ACC112 (cell line): Measurements from ENCODE around the gene SLC25A25.

ENCODE experiments used
- H2AFZ ChIP-seq: fragments of 200-600 bp; sonication (generic); one replicate; pipeline ENCODE4 v1.6.0; 2017; ENCODE audit warnings: antibody characterized with exemption, low read length; ENCODE audit not compliant: unreplicated experiment
- H3K27ac ChIP-seq: fragments of 200-600 bp; sonication (generic); 2 replicates; pipeline ENCODE4 v1.5.1; 2014; ENCODE audit warnings: low read depth, mild to moderate bottlenecking, antibody characterized with exemption, low read length, moderate library complexity
- H3K27me3 ChIP-seq: fragments of 200-600 bp; sonication (generic); 2 replicates; pipeline ENCODE4 v1.6.1; 2014; ENCODE audit warnings: mild to moderate bottlenecking, antibody characterized with exemption, low read length, moderate library complexity, mixed read lengths; ENCODE audit not compliant: insufficient read depth
- H3K36me3 ChIP-seq: fragments of 200-600 bp; sonication (generic); 2 replicates; pipeline ENCODE4 v1.6.1; 2016; ENCODE audit warnings: mild to moderate bottlenecking, antibody characterized with exemption, low read length, moderate library complexity, mixed read lengths; ENCODE audit not compliant: insufficient read depth
- H3K4me1 ChIP-seq: fragments of 200-600 bp; sonication (generic); one replicate; pipeline ENCODE4 v1.6.1; 2016; ENCODE audit warnings: low read length, mixed read lengths; ENCODE audit not compliant: insufficient read depth, unreplicated experiment, control insufficient read depth
- H3K4me3 ChIP-seq: fragments of 200-600 bp; sonication (generic); 2 replicates; pipeline ENCODE4 v1.5.1; 2014; ENCODE audit warnings: mild to moderate bottlenecking, low read depth, low read length
- H3K79me2 ChIP-seq: fragments of 200-600 bp; sonication (generic); one replicate; pipeline ENCODE4 v1.6.0; 2016; ENCODE audit warnings: low read length; ENCODE audit not compliant: control insufficient read depth, unreplicated experiment, insufficient read depth

The SLC25A25 gene

GRCh38 chr9:128114326-128115186, 46.5 kb downstream of the SLC25A25 start:
- Histone ChIP-seq H3K27ac (no peak overlapping the region), H3K4me3 (no peak overlapping the region), H3K36me3 (peaks cover 4% of the 10 kb centered on the region; the same call in 1 of the 2 replicates), H3K27me3 (no peaks in the 10 kb centered on the region), H2AFZ (no peak overlapping the region), H3K79me2 (no peaks in the 10 kb centered on the region), H3K4me1 (no peaks in the 10 kb centered on the region)

GRCh38 chr9:128115187-128116103, 47.4 kb downstream of the SLC25A25 start:
- H3K36me3 ChIP-seq, result peaks cover 4% of the 10 kb centered on the region; the same call in 1 of the 2 replicates
- no peaks in the 10 kb centered on the region for H3K27me3 ChIP-seq
- no peak overlapping the region for H2AFZ ChIP-seq
- no peak overlapping the region for H3K4me3 ChIP-seq
- no peak overlapping the region for H3K27ac ChIP-seq
- no peaks in the 10 kb centered on the region for H3K4me1 ChIP-seq
- H3K79me2 ChIP-seq, result no peaks in the 10 kb centered on the region

- H3K4me1 ChIP-seq, result no peaks in the 10 kb centered on the region
- no peak overlapping the region for H3K4me3 ChIP-seq
- no peaks in the 10 kb centered on the region for H3K27me3 ChIP-seq
- no peak overlapping the region for H2AFZ ChIP-seq
- H3K36me3 ChIP-seq, result peaks cover 4% of the 10 kb centered on the region; the same call in 1 of the 2 replicates
- H3K79me2 ChIP-seq, result no peaks in the 10 kb centered on the region
- no peak overlapping the region for H3K27ac ChIP-seq
These were observed 48.4 kb downstream of the SLC25A25 start for GRCh38 chr9:128116104-128117083.

GRCh38 chr9:128117613-128118471, 49.8 kb downstream of the SLC25A25 start:
- no peak overlapping the region for H2AFZ ChIP-seq
- H3K4me1 ChIP-seq, result no peaks in the 10 kb centered on the region
- H3K4me3 ChIP-seq, result no peak overlapping the region
- no peaks in the 10 kb centered on the region for H3K27me3 ChIP-seq
- H3K27ac ChIP-seq, result no peak overlapping the region
- peaks cover 4% of the 10 kb centered on the region; the same call in 1 of the 2 replicates for H3K36me3 ChIP-seq
- no peaks in the 10 kb centered on the region for H3K79me2 ChIP-seq

DNA sequence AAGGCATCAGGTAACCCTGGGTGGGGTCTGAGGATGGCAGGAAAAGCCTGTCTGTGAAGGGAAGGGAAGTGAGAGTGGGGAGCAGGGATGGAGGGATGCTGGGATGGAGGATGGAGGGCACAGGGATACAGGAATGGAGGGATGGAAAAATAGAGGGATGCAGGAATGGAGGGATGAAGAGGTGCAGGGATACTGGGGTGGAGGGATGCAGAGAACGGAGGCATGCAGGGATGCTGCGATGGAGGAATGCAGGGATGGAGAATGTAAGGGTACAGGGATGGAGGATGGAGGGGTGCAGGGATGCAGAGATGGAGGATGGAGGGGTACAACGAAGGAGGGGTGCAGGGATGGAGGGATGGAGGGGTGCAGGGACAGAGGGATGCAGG, 50.4 kb downstream of the SLC25A25 start:
- no peak overlapping the region for H3K4me3 ChIP-seq
- H3K27me3 ChIP-seq, result no peaks in the 10 kb centered on the region
- H3K79me2 ChIP-seq, result no peaks in the 10 kb centered on the region
- no peak overlapping the region for H3K27ac ChIP-seq
- H2AFZ ChIP-seq, result no peak overlapping the region
- H3K4me1 ChIP-seq, result no peaks in the 10 kb centered on the region
- peaks cover 4% of the 10 kb centered on the region; the same call in 1 of the 2 replicates for H3K36me3 ChIP-seq

- no peak overlapping the region for H2AFZ ChIP-seq
- no peaks in the 10 kb centered on the region for H3K4me1 ChIP-seq
- peaks cover 4% of the 10 kb centered on the region; the same call in 1 of the 2 replicates for H3K36me3 ChIP-seq
- H3K27me3 ChIP-seq, result no peaks in the 10 kb centered on the region
- H3K4me3 ChIP-seq, result no peak overlapping the region
- H3K27ac ChIP-seq, result no peak overlapping the region
- H3K79me2 ChIP-seq, result no peaks in the 10 kb centered on the region
These were observed 51.1 kb downstream of the SLC25A25 start for GRCh38 chr9:128118971-128119665.

DNA sequence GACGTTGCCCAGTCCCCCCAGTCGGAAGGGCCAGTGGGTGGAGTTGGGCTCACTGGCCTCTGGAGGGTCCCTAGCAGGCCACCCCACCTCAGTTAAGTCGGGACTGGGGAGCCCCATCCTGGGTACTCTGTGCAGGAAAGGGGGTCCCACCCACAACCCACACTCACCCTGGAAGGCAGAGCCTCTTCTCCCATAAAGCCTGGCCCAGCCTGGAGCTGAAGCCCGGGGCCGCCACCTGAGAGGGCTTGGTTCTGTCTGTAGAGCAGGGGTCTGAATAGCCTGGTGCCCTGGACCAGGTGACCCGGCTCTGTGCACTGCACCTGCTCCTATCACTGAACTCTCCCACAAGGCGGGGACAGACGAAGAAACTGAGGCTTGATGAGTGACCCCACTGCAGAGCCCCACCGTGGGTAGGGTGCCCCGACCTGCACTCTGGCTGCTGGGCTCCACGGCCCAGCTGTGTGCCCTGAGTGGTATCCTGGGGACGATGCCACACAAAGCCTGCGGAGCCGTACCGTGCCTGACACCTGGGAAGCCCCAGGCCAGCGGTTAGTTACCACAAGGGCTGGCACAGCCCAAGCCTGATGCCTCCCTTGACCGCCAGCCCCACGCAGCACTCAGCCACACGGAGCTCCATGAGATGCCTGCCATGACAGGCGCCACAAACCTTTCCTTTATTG, 52.2 kb downstream of the SLC25A25 start:
- Histone ChIP-seq H3K79me2 (peaks cover 4% of the 10 kb centered on the region), H3K4me3 (no peak overlapping the region), H3K36me3 (no peaks in the 10 kb centered on the region), H3K27ac (no peak overlapping the region), H3K27me3 (no peaks in the 10 kb centered on the region), H3K4me1 (no peaks in the 10 kb centered on the region), H2AFZ (no peak overlapping the region)

GRCh38 chr9:128120741-128121465, 52.9 kb downstream of the SLC25A25 start:
- H3K36me3 ChIP-seq, result no peaks in the 10 kb centered on the region
- H3K27me3 ChIP-seq, result no peaks in the 10 kb centered on the region
- H3K4me3 ChIP-seq, result no peak overlapping the region
- no peak overlapping the region for H3K27ac ChIP-seq
- no peak overlapping the region for H2AFZ ChIP-seq
- H3K79me2 ChIP-seq, result peaks cover 8% of the 10 kb centered on the region
- peaks cover 5% of the 10 kb centered on the region for H3K4me1 ChIP-seq
